Peyer's patch (tissue), 4 donors: Measurements from ENCODE around the gene OR9Q2.

Experiments used
- CTCF ChIP-seq, 6 experiments: fragments of 450-650 bp in 4 of 6; fragments of 200-600 bp in 2 of 6; sonication (generic) in 1 of 6; IDR thresholded peaks; one replicate each; pipeline ENCODE4 v1.5.1; 2017 to 2019; ENCODE audit warnings: antibody characterized with exemption in 6 of 6, mild to moderate bottlenecking in 3 of 6, moderate library complexity in 1 of 6
- POLR2A ChIP-seq, 2 donors: fragments of 450-650 bp; IDR thresholded peaks; one replicate each; pipeline ENCODE4 v1.5.1; 2017; ENCODE audit warnings: antibody characterized with exemption in 2 of 2, mild to moderate bottlenecking in 2 of 2, moderate library complexity in 2 of 2

DNA sequence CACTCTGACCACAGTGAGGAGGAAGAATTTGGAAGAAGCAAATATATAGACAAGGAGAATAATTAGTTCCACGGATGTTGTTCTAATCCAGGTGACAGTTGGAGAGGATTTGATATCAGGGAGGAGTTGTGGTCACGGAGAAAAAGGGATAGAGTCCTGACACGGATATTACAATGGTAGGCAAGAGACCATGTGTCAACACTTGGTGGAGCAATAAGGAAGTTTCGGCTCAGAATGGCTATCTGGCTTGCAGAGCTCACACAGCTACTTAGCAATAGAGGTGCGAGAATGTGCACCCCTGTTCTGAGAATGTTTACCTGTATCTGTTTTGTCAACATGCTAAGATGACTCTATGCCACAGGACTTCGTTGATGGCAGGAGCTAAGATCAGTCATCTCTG is 10.4 kb upstream of the OR9Q2 start:
- TF ChIP-seq CTCF (IDR thresholded peaks at IDR 0.05) (no peak), POLR2A (IDR thresholded peaks at IDR 0.05) (no peak)
